Measurements from ENCODE around the gene IP6K2. TPM values are rescaled to one million over a fixed set of nuclear protein-coding genes. Genes with fewer than 3 reads are reported as not detected.
"Not testable (repeated sequence)": the region's sequence is repeated elsewhere in the genome, so short reads cannot be mapped to it uniquely, and the experiment has no call there.

Gene IP6K2, protein sequence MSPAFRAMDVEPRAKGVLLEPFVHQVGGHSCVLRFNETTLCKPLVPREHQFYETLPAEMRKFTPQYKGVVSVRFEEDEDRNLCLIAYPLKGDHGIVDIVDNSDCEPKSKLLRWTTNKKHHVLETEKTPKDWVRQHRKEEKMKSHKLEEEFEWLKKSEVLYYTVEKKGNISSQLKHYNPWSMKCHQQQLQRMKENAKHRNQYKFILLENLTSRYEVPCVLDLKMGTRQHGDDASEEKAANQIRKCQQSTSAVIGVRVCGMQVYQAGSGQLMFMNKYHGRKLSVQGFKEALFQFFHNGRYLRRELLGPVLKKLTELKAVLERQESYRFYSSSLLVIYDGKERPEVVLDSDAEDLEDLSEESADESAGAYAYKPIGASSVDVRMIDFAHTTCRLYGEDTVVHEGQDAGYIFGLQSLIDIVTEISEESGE
- 83.2 and 94.1 TPM in 2 replicates for total RNA-seq

DNA sequence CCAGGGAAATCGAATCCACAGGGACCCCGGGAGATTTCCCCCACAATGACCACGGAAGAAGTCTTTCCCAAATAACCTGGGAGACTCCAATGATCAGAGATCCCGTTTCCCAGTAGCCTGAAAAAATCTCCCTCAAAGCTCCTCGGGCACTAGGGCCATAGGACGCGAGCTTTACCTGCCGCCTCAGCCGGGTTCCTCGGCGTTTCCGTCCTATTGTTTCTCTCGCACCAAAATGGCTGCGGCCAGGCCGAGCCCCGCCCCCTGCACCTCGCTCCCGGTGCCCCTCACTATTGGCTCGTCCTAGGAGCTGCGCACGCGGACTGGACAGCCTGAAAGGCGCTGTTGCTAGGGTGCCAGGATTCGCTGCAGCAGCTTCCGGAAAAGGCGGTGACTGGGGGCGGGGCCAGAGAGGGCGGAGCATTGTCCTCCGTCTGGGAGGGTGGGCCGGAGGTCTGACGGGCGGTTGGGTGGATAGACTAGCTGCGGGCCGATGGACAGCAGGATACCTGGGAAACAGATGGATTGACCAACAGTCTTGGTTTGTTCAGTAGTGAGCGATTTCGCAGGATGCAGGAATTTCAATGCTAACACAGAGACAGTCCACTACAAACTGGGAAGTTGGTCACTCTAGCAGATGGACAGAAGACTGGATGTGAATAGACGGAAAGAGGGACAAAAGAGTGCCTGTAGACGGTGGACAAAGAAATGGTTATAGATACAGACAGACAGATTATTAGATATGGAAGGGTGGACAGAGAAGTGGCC, at the start of gene IP6K2:
Gene IP6K2 (minus strand): TSS at position 240 of the 765 bp plus-strand sequence. CDS start 21,930 bp downstream, outside the sequence.
- Mint-ChIP-seq H3K9me3 (no peaks in the 10 kb centered on the region), H3K36me3 (ENCODE audit: low read depth) (peaks cover 30% of the 10 kb centered on the region), H3K4me1 (peaks cover 37% of the 10 kb centered on the region), H3K27me3 (peaks cover 4% of the 10 kb centered on the region), H3K27ac (peak within 1 kb of the TSS; percentile 94), H3K4me3 (peak within 1 kb of the TSS; percentile 98)
- DNase-seq (peak; percentile 98), ATAC-seq (ENCODE audit: low read depth) (peak; percentile 99)
- intact Hi-C loops (cut with micrococcal nuclease): loop anchor here (1.0 to 10.0 kb wide), 9 partner anchors 32 to 1605 kb away; partner anchors contain the start of genes ARIH2, ATRIP, CCDC51 and HYAL2
- TF ChIP-seq, protein P1, sequence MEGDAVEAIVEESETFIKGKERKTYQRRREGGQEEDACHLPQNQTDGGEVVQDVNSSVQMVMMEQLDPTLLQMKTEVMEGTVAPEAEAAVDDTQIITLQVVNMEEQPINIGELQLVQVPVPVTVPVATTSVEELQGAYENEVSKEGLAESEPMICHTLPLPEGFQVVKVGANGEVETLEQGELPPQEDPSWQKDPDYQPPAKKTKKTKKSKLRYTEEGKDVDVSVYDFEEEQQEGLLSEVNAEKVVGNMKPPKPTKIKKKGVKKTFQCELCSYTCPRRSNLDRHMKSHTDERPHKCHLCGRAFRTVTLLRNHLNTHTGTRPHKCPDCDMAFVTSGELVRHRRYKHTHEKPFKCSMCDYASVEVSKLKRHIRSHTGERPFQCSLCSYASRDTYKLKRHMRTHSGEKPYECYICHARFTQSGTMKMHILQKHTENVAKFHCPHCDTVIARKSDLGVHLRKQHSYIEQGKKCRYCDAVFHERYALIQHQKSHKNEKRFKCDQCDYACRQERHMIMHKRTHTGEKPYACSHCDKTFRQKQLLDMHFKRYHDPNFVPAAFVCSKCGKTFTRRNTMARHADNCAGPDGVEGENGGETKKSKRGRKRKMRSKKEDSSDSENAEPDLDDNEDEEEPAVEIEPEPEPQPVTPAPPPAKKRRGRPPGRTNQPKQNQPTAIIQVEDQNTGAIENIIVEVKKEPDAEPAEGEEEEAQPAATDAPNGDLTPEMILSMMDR (IDR thresholded peaks at IDR 0.05): no peak
- POLR2A ChIA-PET: interaction anchor here (0.6 to 1.6 kb wide), 17 partner anchors 9 to 629 kb away, joined by 3 to 13 read pairs (median 5); partner anchors contain the start of genes ARIH2, IMPDH2, NCKIPSD and NDUFAF3
- CTCF ChIA-PET: interaction anchor here (1.0 to 1.4 kb wide), 2 partner anchors 19 to 281 kb away, joined by 3 read pairs; no protein-coding TSS in a partner anchor

- TF ChIP-seq, protein P1 (IDR thresholded peaks at IDR 0.05): no peak
- Mint-ChIP-seq H3K27me3 (no peaks in the 10 kb centered on the region), H3K4me1 (no peaks in the 10 kb centered on the region), H3K4me3 (no peak overlapping the region), H3K36me3 (ENCODE audit: low read depth) (peaks cover 46% of the 10 kb centered on the region), H3K9me3 (no peaks in the 10 kb centered on the region), H3K27ac (no peak overlapping the region)
- ChIA-PET POLR2A (no interaction called here), CTCF (interaction anchor here (1.0 kb wide), 1 partner anchor 24 kb away, joined by 3 read pairs; no protein-coding TSS in a partner anchor)
- DNase-seq: no peak
- intact Hi-C loops (cut with micrococcal nuclease): no loop called here
- no peak for ATAC-seq (ENCODE audit: low read depth)
These were observed 48.4 kb upstream of the IP6K2 start for GRCh38 chr3:48765376-48765775.

GRCh38 chr3:48762816-48763215, 45.8 kb upstream of the IP6K2 start:
- CTCF ChIA-PET: interaction anchor here (1.3 kb wide), 1 partner anchor 23 kb away, joined by 4 read pairs; no protein-coding TSS in a partner anchor

GRCh38 chr3:48759991-48760540, 43.0 kb upstream of the IP6K2 start:
- H3K27ac Mint-ChIP-seq; H3K4me3 Mint-ChIP-seq; DNase-seq; H3K27me3 Mint-ChIP-seq; intact Hi-C loops (cut with micrococcal nuclease); H3K9me3 Mint-ChIP-seq; H3K4me1 Mint-ChIP-seq; ATAC-seq (ENCODE audit: low read depth); CTCF ChIA-PET: not testable (repeated sequence)
- H3K36me3 Mint-ChIP-seq (ENCODE audit: low read depth): peaks cover 52% of the 10 kb centered on the region
- POLR2A ChIA-PET: interaction anchor here (0.6 to 0.7 kb wide), 2 partner anchors 19 to 314 kb away, joined by 5 to 6 read pairs; partner anchors contain the start of gene ATRIP

More at GRCh38 chr3:48762816-48763215, 45.8 kb upstream of the IP6K2 start:
- POLR2A ChIA-PET: no interaction called here
- TF ChIP-seq, protein P1 (IDR thresholded peaks at IDR 0.05): no peak
- no peak for DNase-seq
- no peak for ATAC-seq (ENCODE audit: low read depth)
- Mint-ChIP-seq H3K27me3 (no peaks in the 10 kb centered on the region), H3K4me1 (no peaks in the 10 kb centered on the region), H3K36me3 (ENCODE audit: low read depth) (peaks cover 48% of the 10 kb centered on the region), H3K27ac (no peak overlapping the region), H3K9me3 (no peaks in the 10 kb centered on the region), H3K4me3 (no peak overlapping the region)
- intact Hi-C loops (cut with micrococcal nuclease): no loop called here

- intact Hi-C loops (cut with micrococcal nuclease); ATAC-seq (ENCODE audit: low read depth); H3K27ac Mint-ChIP-seq; H3K4me3 Mint-ChIP-seq; CTCF ChIA-PET; H3K9me3 Mint-ChIP-seq; H3K27me3 Mint-ChIP-seq; H3K4me1 Mint-ChIP-seq; DNase-seq: not testable (repeated sequence)
- H3K36me3 Mint-ChIP-seq (ENCODE audit: low read depth): peaks cover 47% of the 10 kb centered on the region
- POLR2A ChIA-PET: interaction anchor here (0.6 kb wide), 1 partner anchor 19 kb away, joined by 5 read pairs; no protein-coding TSS in a partner anchor
These were observed 42.5 kb upstream of the IP6K2 start for GRCh38 chr3:48759531-48759930.

Data from activated B cell treated with CpG ODN at 0.5 μM for 24 hours (primary cell).